T-helper 2 cell (primary cell): ENCODE measurements around the gene BET1L.
"Not testable (repeated sequence)": the region's sequence is repeated elsewhere in the genome, so short reads cannot be mapped to it uniquely, and the experiment has no call there.

Experiments
- DNase-seq, 5 experiments: peaks; one replicate each; pipeline versions ENCODE4 v3.0.0 to v3.0.0-alpha.2; 2012 to 2022
- total RNA-seq, 2 donors: gene quantifications; one replicate each; lab custom pipeline; 2026; lab: John Stamatoyannopoulos, UW

The BET1L gene
- 38.5 to 41.2 reads per million in 2 donors for total RNA-seq

- peak; percentile 87 to 100 (median 98) for DNase-seq
Measured at GRCh38 chr11:207208-207862, at the start of gene BET1L, which contains the start of gene RIC8A. Gene BET1L, minus strand, starts transcription at chr11:207399. Its CDS starts 78 bp downstream, at chr11:207321. Gene RIC8A, plus strand, starts transcription at chr11:207708. Its CDS starts 1,147 bp downstream, at chr11:208855.

DNA sequence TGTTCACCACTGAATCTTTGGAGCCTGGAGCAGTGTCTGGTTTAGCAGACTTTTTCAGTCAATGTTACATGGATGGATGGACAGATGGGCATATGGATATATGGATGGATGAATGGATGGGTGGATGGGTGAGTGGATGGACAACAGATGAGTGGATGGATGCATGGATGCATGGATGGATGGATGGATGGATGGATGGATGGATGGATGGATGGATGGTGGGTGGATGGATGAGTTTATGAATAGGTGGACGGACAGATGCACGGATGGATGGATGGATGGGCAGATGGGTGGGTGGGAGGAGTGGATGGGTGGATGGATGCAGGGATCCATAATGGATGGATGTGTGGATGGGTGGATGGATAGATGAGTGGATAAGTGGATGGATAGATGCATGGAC is 48.6 kb upstream of the BET1L start:
- DNase-seq: no peak

DNA sequence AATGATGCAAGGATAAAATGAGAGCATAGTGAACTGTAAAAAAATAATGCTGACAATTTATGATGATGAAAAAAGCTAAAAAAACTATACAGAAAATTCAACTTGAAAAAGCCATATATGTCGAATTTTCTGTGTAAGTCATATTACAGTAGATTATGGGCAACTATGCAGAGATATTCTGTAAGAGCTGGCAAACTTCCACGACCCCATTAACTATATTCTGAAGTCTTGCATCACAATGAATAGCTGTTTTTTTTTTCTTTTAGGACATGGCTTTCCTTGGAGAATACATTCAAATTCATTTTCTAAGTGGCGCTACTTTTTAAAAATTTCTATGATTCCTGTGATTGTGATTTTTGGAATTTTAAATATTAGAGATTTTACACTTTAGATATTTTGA is 48.0 kb upstream of the BET1L start:
- DNase-seq: no peak

GRCh38 chr11:253886-254270 is 46.7 kb upstream of the BET1L start:
- no peak for DNase-seq

DNA sequence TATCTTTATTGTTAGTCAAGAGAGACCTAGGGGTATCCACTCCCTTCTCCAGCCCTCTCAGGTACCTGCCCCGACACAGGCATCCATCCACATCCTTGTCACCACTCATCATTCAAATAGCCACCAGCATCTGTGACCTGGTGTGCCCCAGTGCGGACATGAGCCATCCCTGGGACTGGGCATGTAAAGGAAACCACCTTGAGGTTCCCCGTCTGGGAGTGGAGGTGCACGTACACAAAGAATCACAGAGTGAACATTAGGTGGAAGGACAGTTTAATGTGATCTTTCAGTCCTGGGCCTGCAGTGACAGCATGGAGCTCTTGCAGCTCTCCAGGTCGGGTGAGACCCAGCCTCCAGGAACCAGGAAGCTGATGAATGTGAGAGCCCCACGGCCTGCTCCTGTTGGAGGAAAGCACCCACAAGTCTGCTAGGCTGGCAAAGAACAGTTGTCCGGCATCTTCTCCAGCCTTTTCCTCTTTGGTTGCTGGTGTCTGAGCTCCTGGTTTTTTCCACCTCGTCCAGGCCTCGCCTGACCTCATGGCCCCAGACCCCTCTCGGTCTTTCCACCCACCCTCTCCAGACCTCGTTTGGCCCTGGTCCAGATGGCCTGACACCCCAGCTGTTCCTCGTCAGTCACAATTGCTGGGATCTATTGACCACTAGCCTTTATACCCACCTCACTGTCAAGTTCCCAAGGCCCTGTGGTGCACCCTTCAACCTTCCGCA is 46.1 kb upstream of the BET1L start:
- DNase-seq: no peak

DNA sequence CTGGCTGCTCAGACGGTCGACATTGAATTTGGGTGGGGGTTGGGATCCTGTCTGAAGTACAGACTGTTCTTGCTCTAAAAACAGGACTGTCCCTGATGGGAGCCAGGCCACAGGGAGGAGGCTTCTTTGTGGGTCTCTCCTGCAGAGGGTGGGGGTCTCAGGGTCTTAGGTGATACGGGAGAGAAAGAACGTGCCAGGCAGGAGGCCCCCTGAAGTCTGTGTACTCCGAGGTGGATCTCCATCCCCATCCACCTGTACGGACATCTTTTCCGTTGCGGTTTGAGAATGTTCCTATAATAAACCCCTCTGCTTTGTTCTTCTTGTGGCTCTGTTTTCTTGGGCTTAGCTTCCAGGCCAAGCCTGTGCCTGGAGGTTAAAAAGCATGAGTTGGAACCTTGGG is 45.5 kb upstream of the BET1L start:
- no peak for DNase-seq

GRCh38 chr11:251550-251949 is 44.4 kb upstream of the BET1L start:
- no peak for DNase-seq

DNA sequence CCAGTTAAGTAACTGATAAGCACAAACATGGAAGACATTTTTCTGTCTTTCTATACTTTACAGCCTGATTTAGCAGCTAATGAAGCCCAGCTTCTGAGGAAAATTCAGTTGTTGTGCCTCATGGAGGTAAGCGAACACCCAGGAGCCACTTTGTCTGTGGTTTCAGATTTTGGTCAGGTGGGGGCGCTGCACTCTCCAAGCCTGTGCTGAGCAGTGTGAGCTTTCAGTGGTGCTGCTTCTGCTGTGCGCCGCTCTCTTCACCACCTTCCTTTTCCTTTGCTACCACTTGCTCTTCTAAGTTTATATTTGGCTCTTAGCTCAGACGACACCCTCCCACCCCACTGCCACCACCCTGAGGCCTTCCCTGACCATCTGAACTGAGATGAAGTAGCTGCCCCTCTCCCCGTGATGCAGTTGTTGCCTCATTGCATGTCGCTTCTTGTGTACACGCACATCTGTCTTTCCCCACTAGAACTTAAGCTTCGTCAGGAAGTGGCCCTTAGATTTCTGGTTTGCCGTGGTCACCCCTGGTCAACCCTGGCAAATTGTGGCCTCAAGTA is 43.6 kb upstream of the BET1L start:
- DNase-seq: peak; percentile 44 to 78 (median 68)

- DNase-seq: no peak
Measured at GRCh38 chr11:250274-250673, 43.1 kb upstream of the BET1L start.

DNA sequence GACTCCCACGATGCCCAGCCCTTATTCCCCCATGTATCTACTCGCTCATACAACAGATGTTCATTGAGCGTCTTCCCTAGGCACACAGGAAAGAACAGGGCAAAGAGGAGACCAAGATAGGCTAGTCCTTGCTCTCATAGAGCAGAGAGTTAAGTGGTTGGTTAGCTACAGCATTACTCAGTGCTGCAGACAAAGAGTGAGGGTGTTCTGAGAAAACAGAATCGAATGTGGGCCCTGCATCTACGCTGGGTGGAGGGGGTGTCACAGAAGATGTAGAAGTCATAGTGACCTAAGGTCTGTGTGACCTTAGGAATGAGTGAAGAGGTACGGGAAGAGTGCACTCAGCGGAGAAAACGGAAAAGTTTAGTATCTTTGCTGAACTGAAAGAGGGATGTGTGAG is 41.9 kb upstream of the BET1L start:
- DNase-seq: no peak

- peak in 1 of 5 experiments; percentile 35 for DNase-seq
Measured at GRCh38 chr11:244376-244775, 37.2 kb upstream of the BET1L start.

DNA sequence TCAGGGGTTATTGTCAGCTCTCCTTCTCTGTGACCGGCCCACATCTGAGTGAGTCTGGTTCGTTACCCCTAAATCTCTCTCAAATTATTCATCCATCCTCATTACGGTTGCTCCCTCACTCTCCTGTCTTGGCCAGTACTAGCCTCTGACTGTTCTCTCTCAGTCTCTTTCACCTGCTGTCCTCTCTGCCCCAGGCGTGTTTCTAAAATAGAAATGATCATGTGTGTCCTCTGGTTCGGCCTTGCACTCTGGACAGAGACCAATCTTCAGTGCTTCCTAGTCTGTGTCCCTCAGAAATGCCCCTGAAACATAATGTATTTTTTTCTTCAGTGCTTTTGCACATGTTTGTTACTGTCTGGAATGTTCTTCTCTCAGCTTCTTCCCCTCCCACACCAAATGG is 34.4 kb upstream of the BET1L start:
- no peak for DNase-seq

GRCh38 chr11:240315-240714 is 33.1 kb upstream of the BET1L start:
- DNase-seq: peak in 1 of 5 experiments; percentile 27

DNA sequence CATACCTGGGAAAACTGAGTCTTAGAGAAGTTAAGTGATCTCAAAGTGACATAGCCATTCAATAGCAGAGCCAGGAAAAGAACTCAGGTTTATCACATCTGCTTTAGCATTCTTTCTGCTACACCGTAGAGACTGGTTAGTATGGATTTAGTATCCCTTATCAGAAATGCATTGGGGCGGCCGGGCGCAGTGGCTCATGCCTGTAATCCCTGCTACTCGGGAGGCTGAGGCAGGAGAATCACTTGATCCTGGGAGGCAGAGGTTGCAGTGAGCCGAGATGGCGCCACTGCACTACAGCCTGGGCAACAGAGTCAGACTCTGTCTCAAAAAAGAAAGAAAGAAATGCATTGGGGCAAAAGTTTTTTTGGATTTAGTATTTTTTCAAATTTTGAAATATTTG is 31.1 kb upstream of the BET1L start:
- not testable (repeated sequence) for DNase-seq

GRCh38 chr11:236774-237767 is 29.9 kb upstream of the BET1L start, which contains the start of gene PSMD13:
Gene PSMD13, plus strand, starts transcription at chr11:236976. Its CDS starts 74 bp downstream, at chr11:237050.
- peak; percentile 74 to 92 (median 84) for DNase-seq

- DNase-seq: peak; percentile 61 to 92 (median 84)
Measured at GRCh38 chr11:235997-236773, 29.0 kb upstream of the BET1L start, which contains the start of gene SIRT3. Gene SIRT3, minus strand, starts transcription at chr11:236342. Its CDS starts 14 bp downstream, at chr11:236328.

GRCh38 chr11:235609-235996 is 28.4 kb upstream of the BET1L start:
- DNase-seq: peak in 4 of 5 experiments; percentile 52 to 93 (median 60)

GRCh38 chr11:235180-235579 is 28.0 kb upstream of the BET1L start:
- no peak for DNase-seq

DNA sequence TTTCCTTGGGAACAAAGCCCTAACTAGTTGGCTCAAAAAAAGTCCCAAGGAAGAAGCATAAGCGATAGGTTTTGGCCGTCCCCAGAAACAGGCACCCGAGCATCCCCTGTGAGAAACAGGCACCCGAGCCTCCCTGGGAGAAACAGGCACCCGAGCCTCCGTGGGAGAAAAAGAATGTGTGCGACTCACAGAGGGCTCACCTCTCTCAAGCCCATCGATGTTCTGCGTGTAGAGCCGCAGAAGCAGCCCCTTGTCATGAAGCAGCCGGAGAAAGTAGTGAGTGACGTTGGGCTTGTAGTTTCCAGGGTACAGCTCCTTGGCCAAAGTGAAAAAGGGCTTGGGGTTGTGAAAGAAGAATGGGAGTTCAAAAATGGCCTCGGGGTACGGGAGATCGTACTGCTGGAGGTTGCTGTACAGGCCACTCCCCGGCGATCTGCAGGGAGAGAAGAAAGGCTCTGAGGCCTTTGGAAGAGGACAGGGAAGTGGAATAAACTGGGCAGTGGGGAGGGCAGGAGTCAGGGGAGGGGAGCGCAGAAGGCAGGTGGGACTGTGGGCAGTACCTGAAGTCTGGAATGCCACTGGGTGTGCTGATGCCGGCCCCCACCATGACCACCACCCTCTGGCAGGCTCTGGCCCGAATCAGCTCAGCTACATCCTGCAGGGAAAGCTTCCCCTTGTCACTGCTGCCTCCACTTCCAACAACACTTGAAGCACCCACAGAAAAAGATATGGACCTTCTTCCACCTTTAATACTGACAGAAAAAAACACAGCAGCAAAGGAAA is 25.8 kb upstream of the BET1L start:
- DNase-seq: no peak

DNA sequence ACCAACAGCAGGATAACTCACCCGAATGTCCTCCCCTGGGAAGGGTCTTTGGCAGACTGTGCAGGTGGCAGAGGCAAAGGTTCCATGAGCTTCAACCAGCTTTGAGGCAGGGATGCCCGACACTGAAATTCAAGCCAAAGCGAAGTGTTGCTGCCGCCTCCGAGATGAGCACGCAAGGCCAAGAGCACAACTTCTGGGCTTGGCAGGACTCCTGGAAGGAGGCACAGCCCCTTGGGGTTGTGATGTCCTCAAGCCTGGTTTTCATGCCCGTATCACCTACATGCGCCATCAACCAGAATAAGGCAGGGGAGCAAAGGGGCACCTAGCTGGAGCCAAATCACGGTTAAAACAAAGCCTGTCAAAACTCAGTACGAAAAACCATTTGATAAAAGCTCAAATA is 23.2 kb upstream of the BET1L start:
- no peak for DNase-seq
